Measurements from ENCODE around the gene RNF17.

The RNF17 gene

DNA sequence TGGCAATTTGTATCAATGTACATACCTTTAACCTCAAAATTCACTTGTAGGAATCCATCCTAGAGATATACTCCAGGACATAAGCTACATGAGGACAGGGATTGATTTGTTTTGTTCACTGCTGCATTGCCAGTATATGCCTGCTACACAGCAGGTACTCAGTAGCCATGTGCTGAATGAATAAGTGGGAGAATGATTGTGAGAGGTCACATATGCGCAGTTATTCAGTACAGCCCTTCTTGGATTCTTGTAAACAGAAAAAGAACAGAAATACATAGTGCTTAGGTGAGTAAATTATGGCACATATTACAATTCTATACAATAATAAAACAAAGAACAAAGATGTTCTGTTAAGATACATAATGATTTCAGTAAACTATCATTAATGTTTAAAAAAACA is 133.3 kb downstream of the RNF17 start:
- no peak for DNase-seq

DNA sequence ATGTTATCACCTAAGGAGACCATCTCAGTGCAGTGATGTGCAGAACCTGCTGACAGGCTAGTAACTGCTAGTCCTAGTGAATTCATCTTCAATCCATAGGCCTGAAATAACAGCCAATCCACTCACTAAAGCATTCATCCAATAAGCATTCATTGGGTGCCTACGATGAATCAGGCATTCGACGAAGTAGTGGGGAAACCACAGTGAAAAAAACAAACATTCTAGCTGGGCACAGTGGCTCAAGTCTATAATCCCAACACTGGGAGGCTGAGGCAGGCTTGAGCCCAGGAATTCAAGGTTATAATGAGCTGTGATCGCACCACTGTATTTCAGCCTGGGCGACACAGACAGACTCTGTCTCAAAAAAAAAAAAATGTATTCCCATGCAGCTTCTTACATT is 135.6 kb downstream of the RNF17 start:
- DNase-seq, result no peak

DNA sequence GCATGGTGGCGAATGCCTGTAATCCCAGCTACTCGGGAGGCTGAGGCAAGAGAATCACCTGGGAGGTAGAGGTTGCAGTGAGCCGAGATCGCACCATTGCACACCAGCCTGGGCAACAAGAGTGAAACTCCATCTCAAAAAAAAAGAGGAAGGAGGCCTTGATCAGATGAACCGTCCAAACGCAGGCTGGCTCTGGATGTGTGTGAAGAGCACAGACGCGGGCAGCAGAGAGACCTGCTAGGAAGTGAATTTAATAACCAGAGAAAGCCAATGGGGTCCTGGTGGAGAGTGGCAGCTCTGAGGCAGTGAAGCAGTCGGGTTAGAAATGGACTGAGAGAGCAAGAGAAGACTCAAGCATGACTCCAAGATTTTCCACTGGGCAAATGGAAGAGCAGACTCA is 136.5 kb downstream of the RNF17 start:
- no peak for DNase-seq

DNA sequence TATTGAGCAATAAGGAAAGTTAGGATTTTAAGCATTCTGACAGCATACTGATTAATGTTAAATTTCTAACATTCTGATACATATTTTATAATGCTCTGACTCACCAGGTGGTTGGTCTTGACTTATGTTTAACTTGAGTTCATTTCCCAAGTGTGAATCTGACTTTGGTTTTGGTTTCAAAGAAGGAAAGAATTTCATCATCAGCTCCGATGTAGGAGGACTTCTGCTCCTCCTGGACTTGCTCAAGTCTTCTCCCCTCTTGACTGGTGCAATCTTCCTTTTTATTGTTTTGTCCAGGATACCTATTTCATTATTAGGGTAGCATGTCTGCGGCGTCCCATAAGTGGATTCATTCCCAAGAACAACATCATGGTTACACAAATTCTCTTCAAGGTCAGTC is 141.3 kb downstream of the RNF17 start:
- DNase-seq, result no peak

DNA sequence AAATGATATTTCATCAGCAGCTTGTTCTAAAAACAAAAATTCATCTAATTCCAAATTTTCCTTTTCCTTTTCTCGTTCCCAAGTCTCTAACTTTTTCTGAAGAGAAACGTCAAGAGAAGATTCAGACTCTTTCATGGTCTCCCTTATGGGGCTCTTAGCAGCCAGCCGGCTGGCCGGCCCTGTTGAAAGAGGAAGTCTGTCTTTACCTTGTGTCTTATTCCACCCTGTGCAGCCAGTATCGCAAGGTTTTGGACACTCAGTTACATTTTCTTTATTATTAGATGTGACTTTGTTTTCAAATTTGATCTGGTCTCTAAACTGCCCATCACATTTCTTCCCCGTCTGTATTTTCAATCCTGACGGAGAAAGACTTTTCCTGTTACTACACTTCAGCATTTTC is 142.3 kb downstream of the RNF17 start:
- no peak for DNase-seq

DNA sequence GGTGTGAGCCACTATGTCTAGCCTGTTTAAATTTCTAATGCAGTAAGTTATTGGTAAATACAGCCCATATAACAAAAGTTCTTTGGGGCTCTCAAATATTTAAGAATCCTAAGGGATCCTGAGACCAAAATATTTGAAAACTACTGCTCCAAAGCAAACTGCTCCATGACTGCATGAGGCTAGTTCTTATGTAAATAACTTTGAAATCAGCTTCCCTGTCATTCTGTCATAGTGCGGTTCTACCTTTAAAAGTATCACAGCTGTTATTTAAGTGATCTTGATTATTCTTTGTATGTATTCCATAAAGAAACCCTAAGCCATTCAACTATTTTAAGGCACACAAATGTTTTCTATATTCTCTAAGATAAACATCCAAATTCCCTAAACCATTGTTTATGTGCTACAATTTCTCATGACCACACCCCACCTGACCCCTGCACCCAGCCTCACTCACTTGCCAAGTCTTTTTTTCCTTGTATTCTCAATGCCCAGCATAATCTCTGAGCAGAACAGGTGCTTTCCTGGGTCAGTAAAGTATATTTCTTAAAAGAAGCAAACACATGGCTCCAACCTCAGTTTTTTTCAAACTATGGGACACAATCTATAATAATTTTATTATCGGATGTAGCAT is 146.6 kb downstream of the RNF17 start:
- no peak for DNase-seq

DNA sequence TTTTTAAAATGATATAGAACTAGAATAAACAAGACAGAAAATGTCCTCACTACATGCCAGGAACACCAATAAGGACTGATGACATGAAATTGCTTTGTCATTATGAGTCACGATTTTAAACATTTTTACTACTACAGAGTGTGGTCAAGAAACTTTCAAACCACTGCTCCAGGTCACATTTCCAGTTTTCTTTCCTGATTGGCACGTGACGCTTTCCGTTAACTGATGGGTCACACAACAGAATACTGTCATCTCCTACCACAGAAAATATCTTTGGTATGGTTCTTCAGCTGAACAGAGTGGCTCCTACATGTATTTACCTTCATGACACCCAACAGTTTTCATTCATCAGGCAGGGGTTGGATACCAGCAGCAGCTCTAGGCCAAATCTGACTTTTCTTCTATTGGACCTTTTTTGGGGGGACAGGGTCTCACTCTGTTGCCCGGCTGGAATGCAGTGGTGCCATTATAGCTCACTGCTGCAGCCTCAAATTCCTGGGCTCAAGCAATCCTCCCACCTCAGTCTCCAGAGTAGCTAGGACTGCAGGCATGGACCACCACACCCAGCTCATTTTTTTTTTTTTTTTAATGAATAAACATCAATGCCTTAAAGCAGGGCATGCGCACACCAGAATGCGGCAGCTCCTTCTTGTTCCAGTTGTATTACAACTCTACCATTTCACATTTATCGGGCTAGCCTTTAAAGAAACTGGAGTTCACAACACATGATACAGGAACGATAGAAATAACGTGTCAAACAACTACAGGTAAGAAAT is 147.4 kb downstream of the RNF17 start:
- no peak for DNase-seq

DNA sequence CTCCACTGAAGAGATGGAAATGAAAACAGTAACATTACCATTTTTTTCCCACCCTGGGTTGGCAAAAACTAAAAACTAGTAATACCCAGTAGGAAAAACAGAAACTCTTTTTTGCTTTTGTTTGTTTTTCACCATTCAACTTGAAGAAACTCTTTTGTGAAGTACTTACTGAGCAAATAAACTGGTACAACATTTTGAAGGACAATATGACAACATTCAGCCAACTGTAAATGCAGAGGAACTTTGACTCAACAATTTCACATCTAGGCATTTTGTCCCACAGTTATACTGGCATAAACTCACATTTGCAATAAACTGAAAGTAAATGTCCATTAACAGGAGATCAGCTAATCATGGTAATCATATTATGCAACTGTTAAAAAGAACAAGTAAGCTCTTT is 152.5 kb downstream of the RNF17 start:
- no peak for DNase-seq

DNA sequence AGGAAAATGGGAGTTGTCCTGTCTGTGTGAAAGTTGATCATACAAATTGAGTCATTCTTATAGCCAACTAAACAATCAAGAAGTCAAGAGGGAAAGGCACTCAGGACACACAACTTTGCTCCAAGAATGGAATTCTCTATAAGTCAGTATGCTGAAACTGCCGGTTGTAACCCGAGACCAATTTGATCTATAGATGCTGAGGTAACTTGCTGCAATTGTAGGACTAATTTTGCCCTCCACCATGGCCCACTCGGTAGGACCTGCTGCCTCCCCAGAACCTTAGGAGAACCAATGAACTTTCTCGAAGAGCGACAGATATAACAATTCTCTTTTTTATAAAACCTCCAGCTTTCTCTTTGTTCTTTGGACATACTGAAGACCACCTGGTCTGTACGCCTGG is 157.0 kb downstream of the RNF17 start:
- DNase-seq, result no peak

DNA sequence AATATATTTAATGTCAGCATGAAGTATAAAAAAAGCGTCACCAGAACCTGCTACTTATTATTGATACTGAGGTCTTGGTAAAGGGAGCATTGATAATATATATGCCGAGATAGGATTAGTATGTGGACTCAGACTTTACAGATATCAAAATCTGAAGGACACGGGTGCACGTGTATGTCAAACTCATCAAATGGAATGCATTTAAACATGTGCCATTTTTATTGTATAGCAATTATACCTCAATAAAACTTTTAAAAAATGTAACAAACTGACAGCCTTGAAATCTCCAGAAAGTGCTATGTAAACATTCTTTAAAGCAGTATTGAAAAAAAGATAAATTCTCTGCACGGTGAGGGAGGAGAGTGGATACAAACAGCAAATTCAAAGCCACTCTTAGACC is 157.9 kb downstream of the RNF17 start:
- DNase-seq, result no peak

DNA sequence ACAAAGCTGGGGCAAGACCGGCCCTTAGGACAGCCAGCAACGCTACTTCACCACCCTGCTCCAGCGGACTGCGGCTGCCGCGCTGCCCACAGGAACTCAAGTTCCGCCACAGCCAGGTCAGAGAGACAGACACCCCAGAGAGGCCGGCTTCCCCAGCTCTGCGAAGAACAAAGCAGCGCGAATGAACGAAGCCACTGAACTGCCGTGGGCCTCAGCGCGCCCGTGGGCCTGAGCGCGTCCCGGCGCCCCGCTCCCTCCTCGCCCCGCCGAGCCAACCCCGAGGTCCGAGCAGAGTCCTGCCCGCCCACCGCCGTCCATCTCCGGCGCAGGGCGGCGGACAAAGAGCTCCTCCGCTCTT is 158.4 kb downstream of the RNF17 start:
- no peak for DNase-seq

DNA sequence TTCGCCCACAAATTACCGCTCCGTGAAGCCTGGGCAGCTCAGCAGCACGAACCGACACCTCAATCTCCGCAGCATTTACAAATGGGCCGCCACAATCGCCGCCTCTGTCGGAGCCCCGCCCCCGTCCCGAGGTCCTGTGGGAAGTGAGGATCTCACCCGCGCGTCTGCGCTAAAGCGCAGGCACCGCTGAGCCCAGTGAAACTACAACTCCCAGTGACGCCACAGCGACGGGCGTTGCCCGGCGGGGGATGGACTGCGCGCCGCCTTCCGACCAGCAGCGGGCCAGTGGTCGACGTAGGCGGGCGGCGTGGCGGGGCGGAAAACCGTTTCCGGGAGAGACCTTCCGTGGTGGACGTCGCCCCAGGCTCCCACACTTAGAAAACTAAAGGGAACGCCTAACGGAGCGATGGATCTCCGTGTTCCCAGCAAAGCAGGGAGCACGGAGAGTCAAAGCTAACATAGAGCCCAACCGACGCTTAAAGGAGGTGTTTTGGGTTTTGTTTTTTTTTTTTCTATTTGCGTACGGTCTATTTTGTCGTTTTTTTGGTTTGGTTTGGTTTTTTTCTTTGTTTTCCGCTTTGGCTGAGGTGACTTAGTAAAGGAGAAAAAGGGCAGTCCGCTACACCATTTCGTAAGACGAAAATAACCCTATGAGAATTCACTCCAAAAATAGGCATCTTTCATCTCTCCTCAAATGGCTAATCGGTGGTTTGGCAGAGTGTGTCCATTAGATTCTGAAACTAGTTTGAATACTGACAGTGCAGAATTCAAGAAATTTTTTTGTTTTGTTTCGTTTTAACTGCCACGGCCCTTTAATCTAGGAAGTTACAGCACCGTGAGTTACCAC is 159.0 kb downstream of the RNF17 start:
- DNase-seq, result peak; percentile 87

DNA sequence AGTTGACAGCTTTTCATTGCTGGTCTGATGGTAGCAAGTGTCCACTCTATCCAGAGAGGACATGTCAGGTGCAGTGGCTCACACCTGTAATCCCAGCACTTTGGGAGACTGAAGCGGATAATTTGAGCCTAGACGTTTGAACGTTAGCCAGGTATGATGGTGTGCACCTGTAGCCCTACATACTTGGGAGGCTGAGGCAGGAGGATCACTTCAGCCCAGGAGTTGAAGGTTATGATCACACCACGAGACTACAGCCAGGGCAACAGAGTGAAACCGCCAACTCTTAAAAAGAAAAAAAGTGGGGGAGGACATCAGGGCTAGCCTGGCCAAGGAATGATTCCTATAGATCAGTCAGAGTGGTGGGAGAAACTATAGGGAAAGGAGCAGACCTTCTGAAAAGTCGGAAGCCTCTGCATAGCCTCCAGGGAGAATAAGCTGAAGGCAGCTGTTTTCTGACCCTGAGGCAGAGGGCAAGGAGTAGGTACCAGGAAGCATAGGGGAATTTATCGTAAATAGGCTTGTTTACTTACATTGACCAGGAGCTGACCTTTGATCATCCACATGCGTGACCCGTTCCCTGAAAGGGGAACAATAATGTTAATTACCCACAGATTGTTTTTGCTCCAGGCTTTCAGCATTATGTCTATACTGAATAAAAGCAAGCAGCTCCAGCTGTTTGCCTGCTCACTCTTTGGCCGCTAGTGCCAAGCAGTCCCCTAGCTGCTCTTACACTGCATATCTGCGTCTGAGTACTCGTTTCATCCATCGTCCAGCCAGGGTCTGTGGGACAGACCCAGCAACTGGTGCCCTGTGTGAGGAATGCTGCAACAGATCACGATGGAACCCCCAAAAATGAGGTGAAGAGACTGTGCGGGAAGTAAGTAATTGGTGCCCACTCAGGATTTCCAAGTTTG is 161.6 kb downstream of the RNF17 start:
- DNase-seq, result no peak

DNA sequence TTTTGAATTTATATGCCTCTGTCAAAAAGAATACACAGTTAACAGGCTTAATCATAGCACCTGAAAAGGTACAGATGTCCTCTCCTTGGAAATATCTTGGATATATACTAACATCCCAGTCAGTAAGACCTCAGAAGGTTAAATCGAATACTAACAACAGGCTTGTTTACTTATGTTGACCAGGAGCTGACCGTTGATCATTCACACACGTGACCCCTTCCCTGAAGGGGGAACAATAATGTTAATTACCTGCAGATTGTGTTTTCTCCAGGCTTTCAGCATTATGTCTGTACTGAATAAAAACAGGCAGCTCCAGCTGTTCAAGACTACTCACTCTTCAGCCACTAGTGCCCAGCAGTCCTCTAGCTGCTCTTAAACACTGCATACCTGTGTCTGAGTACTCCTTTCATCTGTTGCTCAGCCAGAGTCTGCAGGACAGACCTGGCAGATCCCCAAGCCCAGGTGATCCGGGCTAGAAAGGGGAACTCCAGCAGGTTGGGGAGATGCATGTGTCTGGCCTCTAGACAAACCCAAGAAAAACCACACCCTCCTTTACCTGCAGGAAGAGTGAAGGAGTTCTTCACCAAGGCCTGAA is 163.9 kb downstream of the RNF17 start:
- no peak for DNase-seq

DNA sequence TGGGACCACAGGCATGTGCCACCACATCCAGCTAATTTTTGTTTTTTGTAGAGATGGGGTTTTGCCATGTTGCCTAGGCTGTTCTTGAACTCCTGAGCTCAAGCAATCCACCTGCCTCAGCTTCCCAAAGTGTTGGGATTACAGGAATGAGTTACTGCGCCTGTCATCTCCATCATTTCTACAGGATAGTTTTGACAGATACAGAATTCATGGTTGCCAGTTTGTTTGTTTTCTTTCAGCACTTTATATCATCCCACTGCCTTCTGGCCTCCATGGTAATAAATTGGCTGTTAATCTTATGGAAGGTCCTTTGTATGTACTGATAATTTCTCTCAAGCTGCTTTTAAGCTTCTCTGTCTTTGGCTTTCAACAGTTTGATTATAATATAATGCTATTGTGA is 165.2 kb downstream of the RNF17 start:
- DNase-seq, result no peak

Data from T-helper 9 cell (primary cell).